Colonic mucosa (tissue), 4 donors: ENCODE results near the gene KRTCAP3. TPM values are rescaled to one million over a fixed set of nuclear protein-coding genes. Genes with fewer than 3 reads are reported as not detected.

Source experiments
- DNase-seq: peaks from one replicate; pipeline ENCODE4 v3.0.0-alpha.2; 2020
- H3K27ac ChIP-seq: fragments of 200-600 bp; one replicate; pipeline ENCODE4 v1.8.0; 2021
- H3K27me3 ChIP-seq: fragments of 200-600 bp; one replicate; pipeline ENCODE4 v1.8.0; 2021
- H3K36me3 ChIP-seq: fragments of 200-600 bp; one replicate; pipeline ENCODE4 v1.8.0; 2021
- H3K4me1 ChIP-seq: fragments of 200-600 bp; one replicate; pipeline ENCODE4 v1.8.0; 2021; ENCODE audit warnings: mild to moderate bottlenecking
- H3K4me3 ChIP-seq: fragments of 200-600 bp; one replicate; pipeline ENCODE4 v1.8.0; 2021
- H3K9ac ChIP-seq, 2 donors: one replicate each; pipeline ENCODE4 v1.7.0; 2013; ENCODE audit warnings: control low read depth in 2 of 2, low read depth in 2 of 2, low read length in 2 of 2
- H3K9me3 ChIP-seq: fragments of 200-600 bp; one replicate; pipeline ENCODE4 v1.8.0; 2021
- CTCF ChIP-seq: fragments of 200-600 bp; IDR thresholded peaks from one replicate; pipeline ENCODE4 v1.8.0; 2022; ENCODE audit warnings: antibody characterized with exemption, mild to moderate bottlenecking
- intact Hi-C: fragments of 100-400 bp; cut with DNase I; formaldehyde crosslinking; loops from one replicate; pipeline ENCODE4 v1.14.1; 2022
- total RNA-seq, 2 donors: library from RNA; stranded (reverse); fragmentation: NEBNext Ultra II Directional in 1 of 2; extraction: Animal tissue kit (Norgen Biotek cat#: 25700) in 1 of 2; gene quantifications; one replicate each; pipeline ENCODE4 v1.2.1, GENCODE V29; 2021
- donor health status: healthy.
- donor health status: DM: no; HTN: no; CAD: no.
- donor health status: DM: no; HTN: no; CAD: no.

The KRTCAP3 gene, protein sequence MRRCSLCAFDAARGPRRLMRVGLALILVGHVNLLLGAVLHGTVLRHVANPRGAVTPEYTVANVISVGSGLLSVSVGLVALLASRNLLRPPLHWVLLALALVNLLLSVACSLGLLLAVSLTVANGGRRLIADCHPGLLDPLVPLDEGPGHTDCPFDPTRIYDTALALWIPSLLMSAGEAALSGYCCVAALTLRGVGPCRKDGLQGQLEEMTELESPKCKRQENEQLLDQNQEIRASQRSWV
- 100 to 1,000 TPM in 1 of 2 donors, 10 to 100 TPM in 1; 91.8 to 147 TPM for total RNA-seq

DNA sequence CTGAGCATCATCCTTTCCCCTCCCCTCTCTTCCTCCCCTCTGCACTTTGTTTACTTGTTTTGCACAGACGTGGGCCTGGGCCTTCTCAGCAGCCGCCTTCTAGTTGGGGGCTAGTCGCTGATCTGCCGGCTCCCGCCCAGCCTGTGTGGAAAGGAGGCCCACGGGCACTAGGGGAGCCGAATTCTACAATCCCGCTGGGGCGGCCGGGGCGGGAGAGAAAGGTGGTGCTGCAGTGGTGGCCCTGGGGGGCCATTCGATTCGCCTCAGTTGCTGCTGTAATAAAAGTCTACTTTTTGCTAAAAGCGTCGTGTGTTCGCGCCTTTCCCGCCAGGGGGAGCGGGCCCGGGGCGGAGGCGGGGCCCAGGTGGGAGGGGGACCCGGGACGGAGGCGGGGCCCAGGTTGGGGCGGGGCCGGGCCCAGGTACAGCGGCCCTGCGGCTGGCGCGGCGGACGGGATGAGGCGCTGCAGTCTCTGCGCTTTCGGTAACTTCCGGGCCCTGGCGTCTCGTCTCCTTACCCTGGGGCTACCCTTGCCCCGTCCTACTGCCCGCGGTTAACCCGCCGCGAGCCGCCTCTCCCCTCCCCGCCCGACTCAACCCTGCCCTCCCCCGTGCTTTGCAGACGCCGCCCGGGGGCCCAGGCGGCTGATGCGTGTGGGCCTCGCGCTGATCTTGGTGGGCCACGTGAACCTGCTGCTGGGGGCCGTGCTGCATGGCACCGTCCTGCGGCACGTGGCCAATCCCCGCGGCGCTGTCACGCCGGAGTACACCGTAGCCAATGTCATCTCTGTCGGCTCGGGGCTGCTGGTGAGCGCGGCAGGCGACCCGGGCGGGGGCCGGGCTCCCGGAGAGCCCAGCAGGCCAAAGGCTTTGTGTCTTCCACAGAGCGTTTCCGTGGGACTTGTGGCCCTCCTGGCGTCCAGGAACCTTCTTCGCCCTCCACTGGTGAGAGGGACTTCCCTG is at the start of gene KRTCAP3:
Gene KRTCAP3 (plus strand): TSS at position 424 of the 962 bp plus-strand sequence. CDS start 32 bp downstream, at position 456.
- Histone ChIP-seq H3K27ac (peak within 1 kb of the TSS; percentile 73), H3K9ac (peak within 1 kb of the TSS; percentile 52 to 84), H3K4me3 (peak within 1 kb of the TSS; percentile 50), H3K36me3 (peaks cover 5% of the 10 kb centered on the region), H3K4me1 (no peaks in the 10 kb centered on the region), H3K9me3 (no peaks in the 10 kb centered on the region), H3K27me3 (no peaks in the 10 kb centered on the region)
- DNase-seq = peak; percentile 84
- intact Hi-C loops = no loop called here
- TF ChIP-seq CTCF = peak; percentile 29

- no peaks in the 10 kb centered on the region for H3K36me3 ChIP-seq
- no peak for DNase-seq
- no peaks in the 10 kb centered on the region for H3K4me1 ChIP-seq
- TF ChIP-seq CTCF = no peak
- no peaks in the 10 kb centered on the region for H3K9me3 ChIP-seq
- H3K9ac ChIP-seq = no peak overlapping the region
- intact Hi-C loops = no loop called here
- no peaks in the 10 kb centered on the region for H3K27me3 ChIP-seq
- no peak overlapping the region for H3K4me3 ChIP-seq
- no peak overlapping the region for H3K27ac ChIP-seq
Measured at GRCh38 chr2:27393225-27393624, 49.0 kb upstream of the KRTCAP3 start.

- Histone ChIP-seq H3K9me3 (no peaks in the 10 kb centered on the region), H3K27me3 (no peaks in the 10 kb centered on the region), H3K4me1 (no peaks in the 10 kb centered on the region), H3K9ac (no peak overlapping the region), H3K27ac (no peak overlapping the region), H3K4me3 (no peak overlapping the region), H3K36me3 (no peaks in the 10 kb centered on the region)
- intact Hi-C loops = no loop called here
- no peak for TF ChIP-seq CTCF
- no peak for DNase-seq
Measured at GRCh38 chr2:27398962-27399361, 43.2 kb upstream of the KRTCAP3 start.

- Histone ChIP-seq H3K36me3 (no peaks in the 10 kb centered on the region), H3K4me1 (no peaks in the 10 kb centered on the region), H3K9me3 (no peaks in the 10 kb centered on the region), H3K27ac (no peak overlapping the region), H3K9ac (no peak overlapping the region), H3K27me3 (no peaks in the 10 kb centered on the region), H3K4me3 (no peak overlapping the region)
- intact Hi-C loops = no loop called here
- DNase-seq = no peak
- no peak for TF ChIP-seq CTCF
Measured at GRCh38 chr2:27400348-27401135, 41.6 kb upstream of the KRTCAP3 start.

GRCh38 chr2:27407798-27408491 is 34.2 kb upstream of the KRTCAP3 start:
- H3K9me3 ChIP-seq = no peaks in the 10 kb centered on the region
- intact Hi-C loops = no loop called here
- H3K27ac ChIP-seq = peak overlapping the region; percentile 83
- peak; percentile 46 for TF ChIP-seq CTCF
- peaks cover 3% of the 10 kb centered on the region for H3K4me1 ChIP-seq
- peak; percentile 64 for DNase-seq
- H3K27me3 ChIP-seq = no peaks in the 10 kb centered on the region
- peak overlapping the region in 1 of 2 donors; percentile 84 for H3K9ac ChIP-seq
- H3K4me3 ChIP-seq = peak overlapping the region; percentile 100
- H3K36me3 ChIP-seq = no peaks in the 10 kb centered on the region
